ENCODE data around the gene ZNF624.
"Not testable (repeated sequence)": the region's sequence is repeated elsewhere in the genome, so short reads cannot be mapped to it uniquely, and the experiment has no call there.

The ZNF624 gene

GRCh38 chr17:16653367-16654041, at the start of gene ZNF624:
ZNF624 (minus strand) TSS chr17:16653850.
- in situ Hi-C loops (cut with HindIII; ENCODE audit: low pct_unique_long_range_greater_than_20kb, low sequenced_read_pairs): no loop called here
- no peak for TF ChIP-seq JUND (IDR thresholded peaks at IDR 0.05; ENCODE audit: low read depth)

GRCh38 chr17:16697603-16698002, 44.0 kb upstream of the ZNF624 start:
- DNase-seq (ENCODE audit: low read depth in 1 of 2, low spot score in 1 of 2); in situ Hi-C loops (cut with HindIII; ENCODE audit: low pct_unique_long_range_greater_than_20kb, low sequenced_read_pairs): not testable (repeated sequence)

More at GRCh38 chr17:16653367-16654041, at the start of gene ZNF624:
- peak; percentile 83 to 94 for DNase-seq (ENCODE audit: low read depth in 1 of 2, low spot score in 1 of 2)

- DNase-seq (ENCODE audit: low read depth in 1 of 2, low spot score in 1 of 2); in situ Hi-C loops (cut with HindIII; ENCODE audit: low pct_unique_long_range_greater_than_20kb, low sequenced_read_pairs): not testable (repeated sequence)
Measured at GRCh38 chr17:16690447-16690846, 36.8 kb upstream of the ZNF624 start.

GRCh38 chr17:16689731-16690281, 36.2 kb upstream of the ZNF624 start, which contains the start of gene CCDC144A:
CCDC144A (plus strand) TSS chr17:16690241; CDS start chr17:16690401, 160 bp downstream.
- peak in 1 of 2 experiments; percentile 13 for DNase-seq (ENCODE audit: low read depth in 1 of 2, low spot score in 1 of 2)
- in situ Hi-C loops (cut with HindIII; ENCODE audit: low pct_unique_long_range_greater_than_20kb, low sequenced_read_pairs): not testable (repeated sequence)

GRCh38 chr17:16687151-16687550, 33.5 kb upstream of the ZNF624 start:
- DNase-seq (ENCODE audit: low read depth in 1 of 2, low spot score in 1 of 2); in situ Hi-C loops (cut with HindIII; ENCODE audit: low pct_unique_long_range_greater_than_20kb, low sequenced_read_pairs): not testable (repeated sequence)

GRCh38 chr17:16686019-16686418, 32.4 kb upstream of the ZNF624 start:
- in situ Hi-C loops (cut with HindIII; ENCODE audit: low pct_unique_long_range_greater_than_20kb, low sequenced_read_pairs); DNase-seq (ENCODE audit: low read depth in 1 of 2, low spot score in 1 of 2): not testable (repeated sequence)

- in situ Hi-C loops (cut with HindIII; ENCODE audit: low pct_unique_long_range_greater_than_20kb, low sequenced_read_pairs): not testable (repeated sequence)
Measured at GRCh38 chr17:16683290-16684138, 29.9 kb upstream of the ZNF624 start.

GRCh38 chr17:16676676-16677268, 23.1 kb upstream of the ZNF624 start:
- DNase-seq (ENCODE audit: low read depth in 1 of 2, low spot score in 1 of 2): no peak
- in situ Hi-C loops (cut with HindIII; ENCODE audit: low pct_unique_long_range_greater_than_20kb, low sequenced_read_pairs): no loop called here
- TF ChIP-seq JUND (IDR thresholded peaks at IDR 0.05; ENCODE audit: low read depth): no peak

More at GRCh38 chr17:16683290-16684138, 29.9 kb upstream of the ZNF624 start:
- DNase-seq (ENCODE audit: low read depth in 1 of 2, low spot score in 1 of 2): not testable (repeated sequence)

GRCh38 chr17:16666907-16667636, 13.4 kb upstream of the ZNF624 start:
- in situ Hi-C loops (cut with HindIII; ENCODE audit: low pct_unique_long_range_greater_than_20kb, low sequenced_read_pairs); DNase-seq (ENCODE audit: low read depth in 1 of 2, low spot score in 1 of 2): not testable (repeated sequence)

GRCh38 chr17:16666553-16666906, 12.9 kb upstream of the ZNF624 start:
- DNase-seq (ENCODE audit: low read depth in 1 of 2, low spot score in 1 of 2); in situ Hi-C loops (cut with HindIII; ENCODE audit: low pct_unique_long_range_greater_than_20kb, low sequenced_read_pairs): not testable (repeated sequence)

- in situ Hi-C loops (cut with HindIII; ENCODE audit: low pct_unique_long_range_greater_than_20kb, low sequenced_read_pairs): no loop called here
- DNase-seq (ENCODE audit: low read depth in 1 of 2, low spot score in 1 of 2): no peak
- TF ChIP-seq JUND (IDR thresholded peaks at IDR 0.05; ENCODE audit: low read depth): no peak
Measured at GRCh38 chr17:16662936-16663335, 9.3 kb upstream of the ZNF624 start.

- in situ Hi-C loops (cut with HindIII; ENCODE audit: low pct_unique_long_range_greater_than_20kb, low sequenced_read_pairs): no loop called here
- no peak for DNase-seq (ENCODE audit: low read depth in 1 of 2, low spot score in 1 of 2)
Measured at GRCh38 chr17:16661217-16661616, 7.6 kb upstream of the ZNF624 start.

More at GRCh38 chr17:16661217-16661616, 7.6 kb upstream of the ZNF624 start:
- TF ChIP-seq JUND (IDR thresholded peaks at IDR 0.05; ENCODE audit: low read depth): no peak

Measured in T47D (cell line).